Suppressor macrophage treated with lipopolysaccharide for 1 hour (primary cell): Measurements from ENCODE around the gene MAGI2.
"Not testable (repeated sequence)": the region's sequence is repeated elsewhere in the genome, so short reads cannot be mapped to it uniquely, and the experiment has no call there.

Experiments
- DNase-seq, 3 donors: peaks; one replicate each; pipeline ENCODE4 v3.0.0-alpha.2; 2020 to 2022

Gene MAGI2

GRCh38 chr7:78326876-78327275 lies 1126.6 kb downstream of the MAGI2 start:
- DNase-seq: no peak

- no peak for DNase-seq
Observed at GRCh38 chr7:78326189-78326588, 1127.3 kb downstream of the MAGI2 start.

DNA sequence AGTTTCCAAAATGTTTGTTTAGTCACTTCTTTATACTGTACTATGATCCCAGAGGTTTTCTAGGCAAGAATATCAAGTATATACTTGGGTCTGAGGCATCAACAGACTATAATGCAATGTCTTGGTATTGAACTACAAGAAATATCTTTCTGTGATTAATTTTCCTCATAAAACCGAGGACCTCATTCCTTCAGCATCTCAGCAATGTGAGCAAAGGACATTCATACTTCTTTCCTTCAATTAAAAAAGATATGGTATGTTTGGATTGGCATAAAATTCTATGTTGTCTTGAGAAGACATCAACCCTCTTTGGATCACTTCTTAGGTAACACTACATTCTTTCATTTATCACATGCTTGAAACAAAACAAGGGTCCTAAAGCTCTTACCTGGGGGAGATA lies 1130.3 kb downstream of the MAGI2 start:
- DNase-seq: no peak

GRCh38 chr7:78322231-78322630 lies 1131.2 kb downstream of the MAGI2 start:
- not testable (repeated sequence) for DNase-seq

GRCh38 chr7:78317371-78317770 lies 1136.1 kb downstream of the MAGI2 start:
- no peak for DNase-seq

DNA sequence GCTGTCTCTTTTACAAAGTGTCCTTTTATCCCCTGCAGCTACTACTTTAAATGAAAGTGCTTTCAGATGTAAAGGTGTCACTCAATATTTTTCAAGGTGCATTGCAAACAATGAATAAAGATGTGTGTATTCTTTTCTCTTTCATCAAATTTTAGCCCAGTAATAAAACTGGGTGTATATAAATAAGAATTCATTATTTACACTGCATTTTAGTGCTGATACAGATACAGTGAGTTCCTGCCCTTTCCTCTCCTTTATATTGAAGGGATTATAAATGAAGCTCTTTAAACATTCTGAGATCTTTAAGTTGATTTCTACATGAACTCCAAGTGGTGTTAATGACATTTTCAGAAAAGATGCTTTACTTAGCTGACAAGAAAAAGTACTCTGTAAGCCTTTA lies 1137.4 kb downstream of the MAGI2 start:
- no peak for DNase-seq

DNA sequence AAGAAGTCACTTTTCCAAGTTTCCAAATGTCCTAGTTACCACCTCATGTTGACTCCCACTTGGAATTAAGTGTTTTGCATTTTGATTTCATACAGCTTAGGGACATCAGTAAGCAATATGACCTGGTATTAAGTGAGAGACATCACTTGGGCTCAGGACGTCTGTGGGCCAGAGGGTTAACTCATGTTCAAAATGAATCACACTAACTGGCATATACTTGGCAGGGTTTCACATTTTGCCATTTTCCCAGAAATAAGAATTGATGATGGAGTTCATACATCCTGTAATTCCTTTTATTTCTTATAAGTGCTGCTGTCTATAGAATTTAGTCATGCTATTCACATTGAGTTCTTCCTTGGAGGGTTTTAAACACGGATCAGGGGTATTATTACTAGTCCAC lies 1138.3 kb downstream of the MAGI2 start:
- no peak for DNase-seq

DNA sequence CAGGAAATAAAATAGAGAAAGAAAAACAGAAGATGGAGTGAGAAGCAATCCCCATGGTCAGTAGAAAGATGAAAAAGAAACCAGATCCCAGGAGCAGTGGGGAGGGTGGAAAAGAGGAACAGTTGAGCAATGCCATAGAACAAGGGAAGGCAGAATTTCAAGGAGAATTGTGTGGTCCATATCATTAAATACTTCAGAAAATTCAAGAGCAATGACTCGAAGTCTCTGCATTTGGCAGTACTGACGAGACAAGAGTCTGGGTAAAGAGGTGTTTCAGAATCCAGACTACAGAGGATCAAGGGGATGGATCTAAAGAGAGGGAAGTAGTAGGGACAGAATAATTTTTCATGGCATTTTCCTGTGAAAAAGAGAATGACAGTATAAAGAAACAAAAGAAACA lies 1142.3 kb downstream of the MAGI2 start:
- no peak for DNase-seq

GRCh38 chr7:78307892-78308291 lies 1145.6 kb downstream of the MAGI2 start:
- DNase-seq: no peak

DNA sequence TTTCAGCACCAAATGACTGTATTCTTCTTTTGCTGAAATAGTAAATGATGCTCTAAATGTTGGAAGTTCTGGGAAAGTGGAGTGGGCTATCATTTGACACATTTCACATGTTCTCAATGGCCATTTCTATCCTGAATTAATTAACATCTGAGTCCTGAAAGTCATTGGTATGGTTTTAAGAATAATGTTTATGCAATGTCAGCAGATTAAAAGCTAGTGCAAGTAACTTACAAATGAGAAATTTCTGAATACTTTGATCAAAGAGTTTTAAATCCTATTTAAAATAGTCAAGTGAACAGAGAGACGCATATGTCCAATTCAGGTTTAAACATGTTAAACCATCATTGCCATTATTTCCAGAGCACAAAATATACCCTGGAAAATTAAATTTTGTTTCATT lies 1146.8 kb downstream of the MAGI2 start:
- no peak for DNase-seq

- DNase-seq: no peak
Observed at GRCh38 chr7:78301407-78301806, 1152.1 kb downstream of the MAGI2 start.

DNA sequence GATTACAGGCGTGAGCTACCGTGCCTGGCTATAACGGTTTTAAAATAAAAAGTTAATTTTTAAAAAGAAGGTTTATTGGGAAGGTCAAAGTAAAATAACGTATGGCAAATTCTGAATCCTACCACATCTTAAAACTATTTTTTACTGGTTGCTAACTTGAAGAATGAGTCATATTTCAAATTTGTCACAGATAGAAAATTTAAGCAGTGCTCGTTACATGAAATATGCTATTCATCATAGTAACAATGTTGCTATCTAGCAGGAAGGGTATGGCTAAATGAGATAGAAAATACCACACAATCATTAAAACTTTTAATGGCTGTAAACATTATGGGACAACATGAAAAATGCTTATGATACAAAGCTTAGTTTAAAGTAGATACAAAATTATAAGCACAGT lies 1154.4 kb downstream of the MAGI2 start:
- no peak for DNase-seq

- DNase-seq: no peak
Observed at GRCh38 chr7:78296644-78297371, 1156.7 kb downstream of the MAGI2 start.

- DNase-seq: no peak
Observed at GRCh38 chr7:78296046-78296597, 1157.3 kb downstream of the MAGI2 start.

DNA sequence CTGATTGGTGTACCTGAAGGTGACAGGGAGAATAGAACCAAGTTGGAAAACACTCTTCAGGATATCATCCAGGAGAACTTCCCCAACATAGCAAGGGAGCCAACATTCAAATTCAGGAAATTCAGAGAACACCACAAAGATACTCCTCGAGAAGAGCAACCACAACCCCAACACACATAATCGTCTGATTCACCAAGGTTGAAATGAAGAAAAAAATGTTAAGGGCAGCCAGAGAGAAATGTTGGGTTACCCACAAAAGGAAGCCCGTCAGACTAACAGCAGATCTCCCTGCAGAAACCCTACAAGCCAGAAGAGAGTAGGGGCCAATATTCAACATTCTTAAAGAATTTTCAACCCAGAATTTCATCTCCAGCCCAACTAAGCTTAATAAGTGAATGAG lies 1164.0 kb downstream of the MAGI2 start:
- DNase-seq: not testable (repeated sequence)

- no peak for DNase-seq
Observed at GRCh38 chr7:78284945-78285344, 1168.5 kb downstream of the MAGI2 start.

DNA sequence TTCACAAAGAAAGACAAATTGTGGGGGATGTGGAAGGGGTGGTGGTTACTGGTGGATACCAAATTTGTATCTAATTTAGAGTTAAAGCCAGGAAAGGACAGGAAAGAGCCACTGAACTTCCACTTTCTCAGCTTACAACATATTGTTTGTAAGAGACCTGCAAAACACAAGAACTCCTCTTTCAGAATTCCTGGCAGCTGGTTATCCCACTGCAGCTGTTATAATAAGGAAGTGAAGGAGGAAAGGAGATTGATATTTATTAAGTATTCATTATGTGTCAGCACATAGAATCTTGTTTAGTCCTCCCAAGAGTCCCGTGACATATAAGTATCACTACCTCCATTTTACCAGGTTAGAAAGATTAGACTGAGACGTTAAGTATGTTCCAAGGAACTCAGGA lies 1173.2 kb downstream of the MAGI2 start:
- no peak for DNase-seq

GRCh38 chr7:78279457-78279856 lies 1174.0 kb downstream of the MAGI2 start:
- no peak for DNase-seq

DNA sequence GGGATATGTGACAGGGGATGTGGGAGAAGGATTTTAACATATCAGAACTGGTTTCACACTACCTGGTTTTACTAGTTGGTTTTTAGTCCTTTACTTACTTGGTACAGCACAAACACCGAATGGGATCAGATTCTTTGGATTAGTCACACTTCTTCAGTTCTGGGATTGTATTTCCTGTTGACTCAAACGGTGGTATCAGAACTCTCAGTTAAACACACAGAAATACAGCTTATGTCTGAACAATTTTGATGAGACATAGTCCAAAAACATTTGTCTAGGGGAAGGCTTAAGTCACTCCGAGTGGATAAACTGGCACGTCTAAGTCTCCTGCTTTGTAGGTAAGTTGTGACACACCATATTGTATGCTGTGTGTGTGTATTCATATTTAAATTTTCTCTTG lies 1174.4 kb downstream of the MAGI2 start:
- no peak for DNase-seq

- DNase-seq: no peak
Observed at GRCh38 chr7:78267141-78267540, 1186.3 kb downstream of the MAGI2 start.

GRCh38 chr7:78265486-78265885 lies 1188.0 kb downstream of the MAGI2 start:
- DNase-seq: no peak

DNA sequence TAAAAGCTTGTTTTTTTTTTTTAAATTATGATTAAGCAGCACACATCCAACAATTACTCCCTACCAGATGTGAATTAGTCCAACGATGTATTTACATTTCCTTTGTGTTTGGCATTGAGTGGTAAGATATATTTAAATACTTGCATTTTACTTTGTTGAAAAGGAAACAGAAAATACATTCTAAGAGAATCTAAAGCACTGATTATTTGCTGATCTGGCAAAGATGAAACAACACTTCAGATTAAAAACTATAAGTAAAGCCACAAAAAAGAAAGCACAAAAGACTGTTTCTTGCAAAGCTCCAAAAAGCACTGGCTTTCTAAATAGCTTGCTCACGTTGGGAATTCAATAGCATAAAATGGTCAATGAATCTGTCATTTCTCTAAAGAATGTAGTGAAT lies 1188.4 kb downstream of the MAGI2 start:
- no peak for DNase-seq

- DNase-seq: no peak
Observed at GRCh38 chr7:78264105-78264504, 1189.4 kb downstream of the MAGI2 start.

DNA sequence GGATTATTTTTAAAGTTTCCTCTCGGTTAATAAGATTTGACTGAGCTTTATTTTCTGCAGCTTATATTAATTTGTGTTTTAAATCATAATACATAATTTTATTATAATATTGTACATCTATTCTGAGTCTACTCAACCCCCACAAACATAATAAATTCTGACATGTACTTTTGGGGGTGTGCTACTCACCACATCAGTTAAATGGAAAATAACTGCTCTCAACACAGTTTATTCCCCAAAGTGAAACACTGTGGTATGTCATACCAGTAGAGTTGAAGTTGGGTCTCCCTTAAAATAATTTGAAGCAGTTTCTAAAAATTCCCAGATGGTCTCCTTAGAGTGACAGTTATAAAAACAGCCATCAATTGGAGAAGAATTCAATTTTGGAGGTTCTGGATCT lies 1191.7 kb downstream of the MAGI2 start:
- DNase-seq: no peak

- no peak for DNase-seq
Observed at GRCh38 chr7:78261302-78261701, 1192.2 kb downstream of the MAGI2 start.
